ENCODE results near the gene PTCH2.
"Not testable (repeated sequence)": the region's sequence is repeated elsewhere in the genome, so short reads cannot be mapped to it uniquely, and the experiment has no call there.

Gene PTCH2

GRCh38 chr1:44819608-44820327 lies 23.3 kb downstream of the PTCH2 start:
- peak; percentile 89 for DNase-seq

GRCh38 chr1:44819196-44819607 lies 23.9 kb downstream of the PTCH2 start:
- no peak for DNase-seq

DNA sequence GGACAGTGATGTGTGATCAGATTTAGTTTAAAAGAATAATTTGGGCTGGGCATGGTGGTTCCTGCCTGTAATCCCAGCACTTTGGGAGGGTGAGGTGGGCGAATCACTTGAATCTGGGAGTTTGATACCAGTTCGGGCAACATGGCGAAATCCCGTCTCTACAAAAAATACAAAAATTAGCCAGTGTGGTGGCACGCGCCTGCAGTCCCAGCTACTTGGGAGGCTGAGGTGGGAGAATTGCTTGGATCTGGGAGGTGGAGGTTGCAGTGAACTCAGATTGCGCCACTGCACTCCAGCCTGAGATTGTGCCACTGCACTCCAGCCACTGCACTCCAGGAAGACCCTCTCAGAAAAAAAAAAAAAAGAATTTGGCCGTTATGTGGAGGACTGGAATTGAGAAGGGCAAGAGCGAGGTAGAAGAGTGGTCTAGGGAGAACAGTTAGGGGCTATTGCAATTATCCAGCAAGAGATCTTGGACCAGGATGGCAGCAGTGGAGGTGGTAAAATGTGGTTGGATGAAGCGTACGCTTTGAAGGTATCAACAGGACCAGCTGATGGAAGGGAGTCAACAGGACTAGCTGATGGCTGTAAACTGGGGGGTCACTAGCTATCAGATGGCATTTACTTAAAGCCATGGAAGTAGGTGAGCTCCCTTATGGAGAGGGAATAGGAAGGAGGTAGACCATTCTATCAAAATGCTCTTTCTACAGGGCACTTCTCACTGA lies 25.1 kb downstream of the PTCH2 start:
- no peak for DNase-seq

DNA sequence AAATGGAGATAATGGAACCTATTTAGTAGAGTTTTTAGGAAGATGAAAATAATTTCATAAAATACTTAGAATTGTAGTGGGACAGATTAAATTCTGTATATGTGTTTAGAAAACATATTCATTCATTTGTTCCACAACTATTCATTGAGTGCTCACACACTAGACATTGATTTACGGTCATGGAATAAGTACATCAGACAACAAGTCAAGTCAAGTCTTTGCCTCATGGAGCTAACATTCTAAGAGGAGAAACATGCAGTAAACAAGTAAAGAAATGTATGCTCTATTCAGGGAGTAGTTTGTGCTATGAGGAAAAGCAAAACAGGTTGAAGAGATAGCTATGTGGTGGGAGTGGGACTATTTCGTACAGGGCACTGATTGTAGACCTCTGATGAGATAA lies 25.7 kb downstream of the PTCH2 start:
- no peak for DNase-seq

GRCh38 chr1:44815926-44816325 lies 27.1 kb downstream of the PTCH2 start:
- not testable (repeated sequence) for DNase-seq

DNA sequence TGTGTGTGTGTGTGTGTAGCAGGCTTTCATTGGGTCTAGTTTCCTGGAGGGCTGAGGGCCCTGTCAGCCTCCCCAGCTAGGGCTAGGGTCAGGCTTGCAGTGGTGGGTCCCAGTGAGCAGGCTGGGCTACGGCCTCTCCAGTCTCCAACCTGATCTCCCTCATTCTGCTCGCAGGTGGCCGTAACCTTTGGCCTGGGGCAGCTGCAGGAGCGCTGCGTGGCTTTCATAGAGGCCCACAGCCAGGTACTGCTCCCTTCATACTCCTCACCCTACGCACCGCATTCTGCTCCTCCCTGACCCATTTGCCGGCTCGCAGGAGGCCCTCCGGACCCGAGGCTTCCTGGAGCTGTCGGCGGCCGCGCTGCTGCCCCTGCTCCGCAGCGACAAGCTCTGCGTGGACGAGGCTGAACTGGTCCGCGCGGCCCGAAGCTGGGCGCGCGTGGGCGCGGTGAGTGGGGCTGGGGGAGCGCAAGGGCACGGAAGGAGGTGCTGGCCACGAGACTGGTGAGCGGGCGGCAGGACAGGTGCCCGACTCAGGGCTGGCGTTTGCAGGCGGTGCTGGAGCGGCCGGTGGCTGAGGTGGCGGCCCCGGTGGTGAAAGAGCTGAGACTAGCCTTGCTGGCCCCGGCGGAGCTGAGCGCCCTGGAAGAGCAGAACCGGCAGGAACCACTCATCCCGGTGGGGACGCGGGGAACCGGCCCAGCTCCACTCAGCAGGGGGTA lies 30.1 kb downstream of the PTCH2 start:
- no peak for DNase-seq

DNA sequence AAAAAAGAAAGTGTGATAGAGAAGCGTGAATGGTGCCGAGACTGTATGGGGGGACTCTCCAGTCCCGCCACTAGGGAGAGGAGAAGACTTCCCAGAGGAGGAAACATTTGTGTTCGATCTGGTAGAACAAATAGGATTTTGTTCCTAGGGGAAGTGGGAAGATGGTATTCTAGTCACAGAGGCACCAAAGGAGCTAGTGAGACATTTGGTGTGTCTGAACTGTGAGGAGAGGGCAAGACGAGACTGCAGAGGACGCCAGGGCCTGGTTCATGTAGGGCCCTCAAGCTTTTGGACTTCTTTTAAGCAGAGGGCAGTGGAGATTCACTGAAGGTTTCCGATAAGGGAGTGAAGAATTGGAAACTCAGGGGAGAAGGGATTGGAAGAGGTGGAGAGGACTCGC lies 31.8 kb downstream of the PTCH2 start:
- no peak for DNase-seq

GRCh38 chr1:44810762-44811105 lies 32.3 kb downstream of the PTCH2 start:
- not testable (repeated sequence) for DNase-seq

- peak; percentile 54 for DNase-seq
Observed at GRCh38 chr1:44810101-44810761, 32.8 kb downstream of the PTCH2 start.

- DNase-seq: peak; percentile 92
Observed at GRCh38 chr1:44808938-44809917, 33.8 kb downstream of the PTCH2 start.

- peak; percentile 89 for DNase-seq
Observed at GRCh38 chr1:44808063-44808937, 34.8 kb downstream of the PTCH2 start, which contains the start of gene BTBD19. BTBD19 (plus strand) TSS chr1:44808523; CDS start chr1:44808821, 298 bp downstream.

DNA sequence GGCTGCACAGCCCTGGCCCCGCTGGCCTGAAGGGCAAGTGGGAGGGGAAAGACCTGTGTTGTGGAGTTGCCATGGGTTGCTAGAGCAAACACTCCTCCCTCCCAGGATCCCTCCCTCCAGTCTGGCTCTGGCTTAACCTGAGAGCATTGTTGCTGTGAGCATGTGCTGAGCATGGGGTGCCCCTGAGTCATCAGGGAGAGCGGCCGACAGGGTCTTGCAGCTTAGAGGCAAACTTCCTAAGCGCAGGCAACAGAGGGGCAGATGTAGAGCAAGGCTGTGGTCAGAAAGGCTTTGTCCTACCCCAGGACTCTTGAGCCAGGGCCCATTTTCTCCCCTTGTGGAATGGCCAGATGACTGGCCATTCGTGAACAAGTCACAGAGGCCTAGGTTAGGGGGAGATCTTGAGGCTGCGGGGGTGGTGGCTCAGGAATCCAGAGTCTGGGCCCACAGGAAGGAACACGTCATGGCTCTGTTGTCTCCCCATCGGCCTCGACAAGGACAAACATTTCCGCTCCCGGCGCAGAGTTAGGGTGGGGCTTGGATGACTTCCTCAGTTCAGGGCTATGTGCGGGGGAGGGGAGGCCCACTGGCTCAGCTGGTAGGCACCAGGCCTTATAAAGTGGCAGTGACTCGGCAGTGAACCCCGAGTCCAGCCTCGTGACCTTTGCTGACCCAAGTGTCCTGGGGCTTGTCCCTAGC lies 35.5 kb downstream of the PTCH2 start:
- DNase-seq: peak; percentile 91

DNA sequence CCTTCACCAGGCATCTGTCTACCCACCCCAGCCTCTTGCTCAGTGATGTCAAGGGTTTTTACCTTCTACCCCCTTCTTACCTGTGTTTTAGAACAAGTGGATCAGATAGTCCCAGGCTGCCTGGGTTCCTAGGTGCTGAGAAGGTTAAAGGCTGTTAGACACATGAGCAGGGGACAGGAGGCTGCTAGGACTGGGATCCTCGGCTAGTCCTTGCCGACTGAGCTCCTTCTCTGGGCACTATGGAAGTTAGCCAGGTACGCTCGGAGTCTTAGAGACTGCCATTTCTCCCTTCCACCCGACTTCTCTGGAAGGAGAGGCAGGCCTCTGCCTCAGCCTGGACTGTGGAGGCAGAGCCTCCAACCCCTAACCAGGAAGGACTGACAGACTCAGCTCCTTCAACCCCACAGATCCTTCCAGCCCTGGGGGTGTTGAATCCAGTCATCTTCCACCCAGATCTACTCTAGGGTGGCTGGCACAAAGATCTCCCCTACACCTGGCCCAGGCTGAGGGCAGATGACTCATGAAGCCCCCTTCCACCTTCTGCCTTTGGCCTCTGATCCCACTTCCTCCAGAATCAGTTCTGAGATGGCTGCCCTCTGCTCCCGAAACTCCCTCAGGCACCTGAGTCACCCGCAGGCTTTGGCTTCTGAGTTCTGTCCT lies 36.2 kb downstream of the PTCH2 start, which contains the start of gene DYNLT4:
DYNLT4 (minus strand) TSS at position 648 of the 660 bp plus-strand sequence. CDS start 683 bp downstream, outside the sequence.
- DNase-seq: no peak

- DNase-seq: no peak
Observed at GRCh38 chr1:44806025-44806703, 36.9 kb downstream of the PTCH2 start.

- no peak for DNase-seq
Observed at GRCh38 chr1:44805311-44806024, 37.6 kb downstream of the PTCH2 start.

DNA sequence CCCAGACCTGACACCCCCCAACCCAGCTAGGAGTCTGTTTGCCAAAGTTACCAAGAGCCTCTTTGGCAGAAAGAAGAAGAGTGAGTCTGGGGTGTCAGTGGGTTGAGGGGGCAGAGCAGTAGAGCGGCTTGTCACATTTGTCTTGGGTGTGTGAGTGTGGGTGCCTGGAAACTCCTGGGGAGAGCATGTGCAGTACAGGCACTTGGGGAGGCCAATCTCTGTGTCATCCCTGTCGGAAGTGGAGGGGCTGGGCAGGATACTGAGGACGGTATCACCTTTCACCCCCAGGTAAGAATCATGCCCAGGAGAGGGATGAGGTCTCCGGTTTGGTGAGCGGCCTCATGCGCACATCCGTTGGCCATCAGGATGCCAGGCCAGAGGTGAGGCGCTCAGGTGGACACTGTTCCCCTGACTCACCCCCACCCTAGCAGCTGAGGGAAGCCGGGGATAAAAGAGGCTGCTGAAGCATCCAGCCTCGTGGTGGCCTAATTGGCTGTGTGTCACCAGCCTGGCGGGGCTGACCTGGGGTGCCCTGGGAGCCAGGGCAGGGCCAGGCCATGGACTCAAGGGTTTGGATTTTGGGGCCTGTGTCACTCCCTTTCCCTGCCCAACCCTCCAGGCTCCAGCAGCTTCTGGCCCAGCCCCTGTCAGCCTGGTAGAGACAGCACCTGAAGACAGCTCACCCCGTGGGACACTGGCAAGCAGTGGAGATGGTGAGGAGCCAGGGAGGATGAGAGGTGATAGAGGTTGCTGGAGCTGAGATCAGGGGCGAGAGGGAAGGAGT lies 39.5 kb downstream of the PTCH2 start:
- DNase-seq: no peak

- no peak for DNase-seq
Observed at GRCh38 chr1:44803062-44803311, 40.1 kb downstream of the PTCH2 start.

Measured in stimulated activated CD4-positive, alpha-beta T cell treated with anti-CD3 and anti-CD28 coated beads, Interleukin-4, amount 100 ng/mL, for 24 hours (primary cell).